Astrocyte (in vitro differentiated cells and primary cell): ENCODE measurements around the gene SEC62. TPM values are rescaled to one million over a fixed set of nuclear protein-coding genes. Genes with fewer than 3 reads are reported as not detected.

ENCODE experiments used
- DNase-seq: peaks from one replicate; pipeline ENCODE4 v3.0.0-alpha.2; 2010; ENCODE audit warnings: low read depth
- FAIRE-seq: peaks from 2 replicates; lab custom pipeline; 2011; peaks lifted over from hg19 to GRCh38; lab: Jason Lieb, UNC
- H2AFZ ChIP-seq: 2 replicates; pipeline ENCODE4 v1.6.0; 2012; ENCODE audit warnings: low read depth, low read length, inconsistent platforms
- H3K27ac ChIP-seq: 2 replicates; pipeline ENCODE4 v1.5.1; 2011; ENCODE audit warnings: low read depth, low read length, inconsistent platforms
- H3K27me3 ChIP-seq: 2 replicates; pipeline ENCODE4 v1.6.0; 2011; ENCODE audit warnings: low read length, inconsistent platforms; ENCODE audit not compliant: insufficient read depth
- H3K36me3 ChIP-seq: 2 replicates; pipeline ENCODE4 v1.5.1; 2011; ENCODE audit warnings: low read length, inconsistent platforms; ENCODE audit not compliant: insufficient read depth
- H3K4me1 ChIP-seq: 2 replicates; pipeline ENCODE4 v1.5.1; 2011; ENCODE audit warnings: low read length, inconsistent platforms; ENCODE audit not compliant: insufficient read depth
- H3K4me2 ChIP-seq: 2 replicates; pipeline ENCODE4 v1.6.0; 2012; ENCODE audit warnings: low read length, inconsistent platforms
- H3K4me3 ChIP-seq: 2 replicates; pipeline ENCODE4 v1.5.1; 2011; ENCODE audit warnings: low read depth, mild to moderate bottlenecking, low read length, inconsistent platforms; ENCODE audit not compliant: insufficient read depth
- H3K79me2 ChIP-seq: 2 replicates; pipeline ENCODE4 v1.6.0; 2012; ENCODE audit warnings: mild to moderate bottlenecking, low read length, inconsistent platforms; ENCODE audit not compliant: insufficient read depth
- H3K9ac ChIP-seq: 2 replicates; pipeline ENCODE4 v1.6.0; 2012; ENCODE audit warnings: mild to moderate bottlenecking, low read length, inconsistent platforms
- H3K9me3 ChIP-seq: 2 replicates; pipeline ENCODE4 v1.5.1; 2012; ENCODE audit warnings: low read depth, mild to moderate bottlenecking, low read length, inconsistent platforms; ENCODE audit not compliant: insufficient read depth
- H4K20me1 ChIP-seq: 2 replicates; pipeline ENCODE4 v1.6.0; 2012; ENCODE audit warnings: low read length, inconsistent platforms; ENCODE audit not compliant: insufficient read depth
- H3K27ac Mint-ChIP-seq: one replicate; pipeline ENCODE4 v1.8.0; 2021; ENCODE audit warnings: mild to moderate bottlenecking, mixed read lengths; ENCODE audit not compliant: unreplicated experiment
- H3K27me3 Mint-ChIP-seq: one replicate; pipeline ENCODE4 v1.8.0; 2021; ENCODE audit warnings: low read depth, mixed read lengths; ENCODE audit not compliant: unreplicated experiment
- H3K36me3 Mint-ChIP-seq: one replicate; pipeline ENCODE4 v1.8.0; 2021; ENCODE audit warnings: low read depth, mixed read lengths; ENCODE audit not compliant: unreplicated experiment
- H3K4me1 Mint-ChIP-seq: one replicate; pipeline ENCODE4 v1.8.0; 2021; ENCODE audit warnings: low read depth, mixed read lengths; ENCODE audit not compliant: unreplicated experiment
- H3K4me3 Mint-ChIP-seq: one replicate; pipeline ENCODE4 v1.8.0; 2021; ENCODE audit warnings: mild to moderate bottlenecking, moderate library complexity, mixed read lengths; ENCODE audit not compliant: unreplicated experiment
- H3K9me3 Mint-ChIP-seq: one replicate; pipeline ENCODE4 v1.8.0; 2021; ENCODE audit warnings: mild to moderate bottlenecking, mixed read lengths; ENCODE audit not compliant: unreplicated experiment
- EZH2 ChIP-seq: IDR thresholded peaks from 2 replicates; pipeline ENCODE4 v1.6.1; 2012; ENCODE audit warnings: mild to moderate bottlenecking, low read length, inconsistent platforms; ENCODE audit not compliant: insufficient read depth
- total RNA-seq: library from RNA; stranded (reverse); gene quantifications from 2 replicates; pipeline ENCODE4 v1.2.1, GENCODE V29; 2021
- TF ChIP-seq, protein P1 (sequence below): IDR thresholded peaks from 2 replicates; pipeline ENCODE4 v1.5.1; 2011; ENCODE audit warnings: low read depth, mild to moderate bottlenecking, inconsistent platforms, low read length, moderate library complexity; ENCODE audit not compliant: insufficient read depth

SEC62 gene
- total RNA-seq, 1 donor from 2014 or later = 117 TPM

DNA sequence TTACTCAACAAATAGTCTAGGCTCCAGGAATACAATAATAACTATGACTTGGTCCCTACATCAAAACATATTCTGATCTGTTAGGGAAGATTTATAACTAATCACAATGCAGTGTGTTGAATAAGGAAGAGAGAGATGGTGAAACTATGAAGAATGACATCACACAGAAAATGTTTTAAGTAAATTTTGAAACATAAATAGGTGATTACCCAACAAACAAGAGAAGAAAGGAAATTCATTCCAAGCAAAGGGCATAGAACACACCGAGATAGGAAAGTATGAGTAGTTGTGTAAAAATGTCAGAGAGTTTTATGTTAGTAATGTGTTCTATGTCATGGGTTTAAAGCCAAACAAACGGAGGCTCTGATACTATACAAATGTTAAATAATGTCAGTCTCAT, 13.4 kb downstream of the SEC62 start:
- Histone ChIP-seq H3K36me3 (peaks cover 53% of the 10 kb centered on the region), H4K20me1 (peaks cover 21% of the 10 kb centered on the region), H3K79me2 (peaks cover 23% of the 10 kb centered on the region), H3K9ac (no peak overlapping the region), H2AFZ (no peak overlapping the region), H3K4me3 (no peak overlapping the region), H3K27ac (no peak overlapping the region), H3K27me3 (no peaks in the 10 kb centered on the region), H3K9me3 (no peaks in the 10 kb centered on the region), H3K4me2 (no peak overlapping the region), H3K4me1 (no peaks in the 10 kb centered on the region)
- Mint-ChIP-seq H3K36me3 (peaks cover 7% of the 10 kb centered on the region), H3K4me3 (no peak overlapping the region), H3K27ac (no peak overlapping the region), H3K27me3 (no peaks in the 10 kb centered on the region), H3K9me3 (no peaks in the 10 kb centered on the region), H3K4me1 (peaks cover 5% of the 10 kb centered on the region)
- DNase-seq (peak; percentile 6), FAIRE-seq (peak; percentile 13)
- no peak for TF ChIP-seq EZH2
- TF ChIP-seq, protein P1, sequence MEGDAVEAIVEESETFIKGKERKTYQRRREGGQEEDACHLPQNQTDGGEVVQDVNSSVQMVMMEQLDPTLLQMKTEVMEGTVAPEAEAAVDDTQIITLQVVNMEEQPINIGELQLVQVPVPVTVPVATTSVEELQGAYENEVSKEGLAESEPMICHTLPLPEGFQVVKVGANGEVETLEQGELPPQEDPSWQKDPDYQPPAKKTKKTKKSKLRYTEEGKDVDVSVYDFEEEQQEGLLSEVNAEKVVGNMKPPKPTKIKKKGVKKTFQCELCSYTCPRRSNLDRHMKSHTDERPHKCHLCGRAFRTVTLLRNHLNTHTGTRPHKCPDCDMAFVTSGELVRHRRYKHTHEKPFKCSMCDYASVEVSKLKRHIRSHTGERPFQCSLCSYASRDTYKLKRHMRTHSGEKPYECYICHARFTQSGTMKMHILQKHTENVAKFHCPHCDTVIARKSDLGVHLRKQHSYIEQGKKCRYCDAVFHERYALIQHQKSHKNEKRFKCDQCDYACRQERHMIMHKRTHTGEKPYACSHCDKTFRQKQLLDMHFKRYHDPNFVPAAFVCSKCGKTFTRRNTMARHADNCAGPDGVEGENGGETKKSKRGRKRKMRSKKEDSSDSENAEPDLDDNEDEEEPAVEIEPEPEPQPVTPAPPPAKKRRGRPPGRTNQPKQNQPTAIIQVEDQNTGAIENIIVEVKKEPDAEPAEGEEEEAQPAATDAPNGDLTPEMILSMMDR = no peak

DNA sequence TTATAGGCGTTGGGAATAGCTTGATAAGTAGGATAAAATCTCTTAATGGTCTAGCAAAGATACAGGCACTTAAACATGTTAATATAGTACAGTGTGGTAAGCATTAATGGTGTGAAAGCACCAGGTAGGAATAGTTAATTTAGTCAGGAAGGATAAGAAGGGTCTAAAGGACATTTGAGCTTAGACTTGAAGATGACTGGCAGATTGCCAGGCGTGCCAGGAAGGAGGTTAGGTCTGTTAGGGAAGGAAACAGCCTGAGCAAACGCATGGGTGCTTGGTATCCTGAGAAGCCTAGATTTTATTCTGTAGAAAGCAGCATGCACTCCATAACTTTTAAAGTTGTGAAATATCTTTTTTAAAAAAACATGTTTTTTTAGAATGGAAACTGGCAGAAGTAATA, 17.7 kb downstream of the SEC62 start:
- H3K79me2 ChIP-seq = no peaks in the 10 kb centered on the region
- FAIRE-seq (no peak), DNase-seq (no peak)
- H3K27ac Mint-ChIP-seq = no peak overlapping the region
- H2AFZ ChIP-seq = no peak overlapping the region
- H4K20me1 ChIP-seq = peaks cover 3% of the 10 kb centered on the region
- no peak overlapping the region for H3K27ac ChIP-seq
- H3K27me3 Mint-ChIP-seq = no peaks in the 10 kb centered on the region
- peaks cover 5% of the 10 kb centered on the region for H3K4me1 Mint-ChIP-seq
- peaks cover 63% of the 10 kb centered on the region for H3K36me3 ChIP-seq
- H3K4me3 Mint-ChIP-seq = no peak overlapping the region
- H3K9me3 Mint-ChIP-seq = no peaks in the 10 kb centered on the region
- no peaks in the 10 kb centered on the region for H3K4me1 ChIP-seq
- no peak for TF ChIP-seq EZH2
- TF ChIP-seq, protein P1 = no peak
- no peaks in the 10 kb centered on the region for H3K27me3 ChIP-seq
- H3K4me2 ChIP-seq = no peak overlapping the region
- H3K36me3 Mint-ChIP-seq = peaks cover 8% of the 10 kb centered on the region
- H3K4me3 ChIP-seq = no peak overlapping the region
- no peaks in the 10 kb centered on the region for H3K9me3 ChIP-seq
- no peak overlapping the region for H3K9ac ChIP-seq

DNA sequence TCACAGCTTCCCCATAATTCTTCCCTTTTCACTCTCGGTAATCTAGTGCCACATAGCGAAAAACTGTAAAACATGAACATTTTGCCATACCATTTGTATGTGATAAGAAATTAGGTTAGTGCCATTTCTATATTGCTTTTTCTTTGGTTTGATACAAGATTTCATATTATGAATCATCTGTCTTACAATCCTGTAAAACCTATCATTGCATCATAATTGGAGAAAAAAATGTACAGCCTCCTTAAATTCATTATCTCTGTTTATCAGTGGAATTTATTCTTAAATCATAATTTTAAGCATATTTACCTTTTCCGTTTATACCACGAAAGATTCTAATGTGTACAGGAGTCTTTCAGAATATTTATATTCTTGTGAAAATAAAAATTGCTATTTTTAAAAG, 23.8 kb downstream of the SEC62 start:
- Mint-ChIP-seq H3K27me3 (no peaks in the 10 kb centered on the region), H3K4me1 (no peaks in the 10 kb centered on the region), H3K27ac (no peak overlapping the region), H3K4me3 (no peak overlapping the region), H3K9me3 (no peaks in the 10 kb centered on the region), H3K36me3 (peaks cover 8% of the 10 kb centered on the region)
- no peak overlapping the region for H3K4me3 ChIP-seq
- H3K79me2 ChIP-seq = no peaks in the 10 kb centered on the region
- DNase-seq (no peak), FAIRE-seq (peak; percentile 81)
- H3K4me1 ChIP-seq = no peaks in the 10 kb centered on the region
- peaks cover 4% of the 10 kb centered on the region for H4K20me1 ChIP-seq
- H3K36me3 ChIP-seq = peaks cover 63% of the 10 kb centered on the region
- H3K9me3 ChIP-seq = no peaks in the 10 kb centered on the region
- no peak overlapping the region for H3K4me2 ChIP-seq
- no peak overlapping the region for H3K9ac ChIP-seq
- no peak overlapping the region for H3K27ac ChIP-seq
- no peak overlapping the region for H2AFZ ChIP-seq
- no peak for TF ChIP-seq EZH2
- TF ChIP-seq, protein P1 = no peak
- no peaks in the 10 kb centered on the region for H3K27me3 ChIP-seq
